ENCODE measurements around the gene PSMB9. TPM values are rescaled to one million over a fixed set of nuclear protein-coding genes. Genes with fewer than 3 reads are reported as not detected.

Gene PSMB9
- total RNA-seq, 2 experiments from 2014 or later, result 315 to 316 TPM

- H3K27me3 Mint-ChIP-seq, result no peaks in the 10 kb centered on the region
- peak overlapping the region; percentile 8 for H3K4me3 Mint-ChIP-seq
- no peak for DNase-seq
- peaks cover 73% of the 10 kb centered on the region for H3K4me1 Mint-ChIP-seq
- no peaks in the 10 kb centered on the region for H3K9me3 Mint-ChIP-seq
- peak overlapping the region; percentile 21 for H3K27ac Mint-ChIP-seq
- peaks cover 77% of the 10 kb centered on the region for H3K36me3 Mint-ChIP-seq
These were observed 21.5 kb upstream of the PSMB9 start for GRCh38 chr6:32832535-32832934.

DNA sequence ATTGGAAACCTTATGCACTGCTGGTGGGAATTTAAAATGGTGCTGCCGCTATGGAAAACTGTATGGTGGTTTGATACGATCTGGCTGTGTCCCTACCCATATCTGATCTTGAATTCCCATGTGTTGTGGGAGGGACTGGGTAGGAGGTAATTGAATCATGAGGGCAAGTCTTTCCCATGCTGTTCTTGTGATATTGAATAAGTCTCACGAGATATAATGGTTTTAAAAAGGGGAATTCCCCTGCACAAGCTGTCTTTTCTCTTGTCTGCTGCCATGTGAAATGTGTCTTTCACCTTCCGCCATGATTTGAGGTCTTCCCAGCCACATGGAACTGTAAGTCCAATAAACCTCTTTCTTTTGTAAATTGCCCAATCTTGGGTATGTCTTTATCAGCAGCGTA, 20.3 kb upstream of the PSMB9 start:
- Mint-ChIP-seq H3K27me3 (no peaks in the 10 kb centered on the region), H3K4me1 (peaks cover 65% of the 10 kb centered on the region), H3K9me3 (no peaks in the 10 kb centered on the region), H3K4me3 (peak overlapping the region; percentile 83), H3K27ac (peak overlapping the region; percentile 47), H3K36me3 (peaks cover 77% of the 10 kb centered on the region)
- DNase-seq, result no peak

DNA sequence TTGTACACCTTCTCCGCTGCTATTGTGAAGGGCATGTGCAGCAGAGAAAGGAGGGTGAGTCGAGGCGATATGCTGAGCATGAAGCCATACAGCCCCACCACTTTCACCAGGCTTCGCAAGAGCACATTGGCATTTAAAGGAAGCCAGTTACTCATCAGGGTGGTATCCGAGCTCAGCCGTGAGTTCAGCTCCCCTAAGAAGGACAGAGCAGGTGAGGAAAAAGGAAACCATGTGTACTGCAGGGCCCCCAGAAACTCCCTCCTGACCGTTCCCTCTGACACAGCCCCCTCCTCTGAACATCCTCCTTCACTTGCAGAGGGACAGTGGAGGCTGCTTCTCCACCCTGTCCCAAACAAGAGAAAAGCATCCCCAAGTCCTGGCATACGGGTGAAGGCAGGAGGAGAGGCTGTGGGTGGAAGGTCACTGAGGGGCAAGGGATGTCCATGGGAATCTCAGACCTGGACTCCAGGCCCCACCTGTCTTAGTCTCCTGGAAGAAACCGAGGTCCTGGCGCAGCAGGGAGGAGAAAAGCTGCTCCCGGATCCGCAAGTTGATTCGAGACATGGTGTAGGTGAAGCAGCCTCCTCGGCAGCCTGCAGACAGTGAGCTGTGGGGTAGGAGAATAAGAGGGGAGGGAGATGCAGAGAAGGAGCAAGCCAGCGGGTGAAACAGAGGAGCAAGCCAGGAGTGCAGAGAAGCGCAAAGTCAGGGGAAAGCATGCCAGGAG, 18.7 kb upstream of the PSMB9 start:
- DNase-seq, result no peak
- H3K36me3 Mint-ChIP-seq, result peaks cover 82% of the 10 kb centered on the region
- no peaks in the 10 kb centered on the region for H3K9me3 Mint-ChIP-seq
- peak overlapping the region; percentile 39 for H3K27ac Mint-ChIP-seq
- H3K27me3 Mint-ChIP-seq, result no peaks in the 10 kb centered on the region
- H3K4me3 Mint-ChIP-seq, result peak overlapping the region; percentile 83
- H3K4me1 Mint-ChIP-seq, result peaks cover 70% of the 10 kb centered on the region

- no peak for DNase-seq
- peaks cover 85% of the 10 kb centered on the region for H3K36me3 Mint-ChIP-seq
- peaks cover 1% of the 10 kb centered on the region for H3K9me3 Mint-ChIP-seq
- H3K27me3 Mint-ChIP-seq, result no peaks in the 10 kb centered on the region
- H3K4me1 Mint-ChIP-seq, result peaks cover 74% of the 10 kb centered on the region
- peak overlapping the region; percentile 99 for H3K27ac Mint-ChIP-seq
- peak overlapping the region; percentile 83 for H3K4me3 Mint-ChIP-seq
These were observed 17.1 kb upstream of the PSMB9 start for GRCh38 chr6:32836873-32837272.

GRCh38 chr6:32837651-32838113, 16.3 kb upstream of the PSMB9 start:
- H3K27me3 Mint-ChIP-seq, result no peaks in the 10 kb centered on the region
- H3K9me3 Mint-ChIP-seq, result peaks cover 1% of the 10 kb centered on the region
- H3K4me1 Mint-ChIP-seq, result peaks cover 77% of the 10 kb centered on the region
- DNase-seq, result no peak
- peaks cover 88% of the 10 kb centered on the region for H3K36me3 Mint-ChIP-seq
- peak overlapping the region; percentile 99 for H3K27ac Mint-ChIP-seq
- H3K4me3 Mint-ChIP-seq, result peak overlapping the region; percentile 83

- Mint-ChIP-seq H3K27me3 (no peaks in the 10 kb centered on the region), H3K36me3 (peaks cover 88% of the 10 kb centered on the region), H3K4me3 (peak within 1 kb of the TSS; percentile 83), H3K27ac (peak within 1 kb of the TSS; percentile 99), H3K9me3 (peaks cover 1% of the 10 kb centered on the region), H3K4me1 (peaks cover 75% of the 10 kb centered on the region)
- peak; percentile 98 for DNase-seq
These were observed 15.7 kb upstream of the PSMB9 start, which contains the start of gene TAP2 for GRCh38 chr6:32838114-32838958. TAP2 (minus strand) TSS chr6:32838739; CDS start chr6:32838233, 506 bp downstream.

- DNase-seq, result no peak
- H3K36me3 Mint-ChIP-seq, result peaks cover 88% of the 10 kb centered on the region
- peaks cover 3% of the 10 kb centered on the region for H3K27me3 Mint-ChIP-seq
- H3K9me3 Mint-ChIP-seq, result peaks cover 1% of the 10 kb centered on the region
- H3K4me3 Mint-ChIP-seq, result peak overlapping the region; percentile 83
- peaks cover 66% of the 10 kb centered on the region for H3K4me1 Mint-ChIP-seq
- H3K27ac Mint-ChIP-seq, result peak overlapping the region; percentile 99
These were observed 14.6 kb upstream of the PSMB9 start for GRCh38 chr6:32839356-32839755.

- H3K27me3 Mint-ChIP-seq, result peaks cover 3% of the 10 kb centered on the region
- peaks cover 87% of the 10 kb centered on the region for H3K36me3 Mint-ChIP-seq
- H3K4me3 Mint-ChIP-seq, result peak overlapping the region; percentile 94
- peak; percentile 61 for DNase-seq
- H3K4me1 Mint-ChIP-seq, result peaks cover 63% of the 10 kb centered on the region
- H3K9me3 Mint-ChIP-seq, result peaks cover 1% of the 10 kb centered on the region
- peak overlapping the region; percentile 99 for H3K27ac Mint-ChIP-seq
These were observed 13.3 kb upstream of the PSMB9 start for GRCh38 chr6:32840604-32841246.

- Mint-ChIP-seq H3K4me1 (peaks cover 60% of the 10 kb centered on the region), H3K4me3 (peak overlapping the region; percentile 94), H3K27ac (peak overlapping the region; percentile 99), H3K27me3 (peaks cover 3% of the 10 kb centered on the region), H3K9me3 (peaks cover 1% of the 10 kb centered on the region), H3K36me3 (peaks cover 85% of the 10 kb centered on the region)
- DNase-seq, result no peak
These were observed 11.9 kb upstream of the PSMB9 start for GRCh38 chr6:32842021-32842650.

DNA sequence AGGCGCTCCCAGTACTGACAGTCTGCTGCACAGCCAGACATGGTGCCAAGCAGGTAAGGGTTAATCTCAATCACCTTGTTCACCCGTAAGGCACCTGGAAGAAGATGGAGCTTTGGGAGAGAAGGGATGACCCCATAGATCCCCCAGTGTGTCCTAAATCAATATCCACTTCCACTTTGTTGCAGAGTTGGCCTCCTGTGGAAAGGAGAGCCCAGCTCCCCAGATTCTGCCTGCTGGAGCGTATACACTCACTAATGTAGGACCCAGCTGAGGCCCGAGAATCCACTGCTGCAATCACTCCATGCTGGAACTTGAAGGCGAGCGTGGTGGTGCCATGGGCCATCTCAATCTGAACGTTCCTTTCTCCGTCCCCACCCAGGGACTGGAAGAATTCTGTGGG, 11.3 kb upstream of the PSMB9 start:
- no peak for DNase-seq
- H3K27me3 Mint-ChIP-seq, result peaks cover 3% of the 10 kb centered on the region
- peak overlapping the region; percentile 99 for H3K27ac Mint-ChIP-seq
- peak overlapping the region; percentile 94 for H3K4me3 Mint-ChIP-seq
- H3K36me3 Mint-ChIP-seq, result peaks cover 85% of the 10 kb centered on the region
- peaks cover 1% of the 10 kb centered on the region for H3K9me3 Mint-ChIP-seq
- peaks cover 66% of the 10 kb centered on the region for H3K4me1 Mint-ChIP-seq

DNA sequence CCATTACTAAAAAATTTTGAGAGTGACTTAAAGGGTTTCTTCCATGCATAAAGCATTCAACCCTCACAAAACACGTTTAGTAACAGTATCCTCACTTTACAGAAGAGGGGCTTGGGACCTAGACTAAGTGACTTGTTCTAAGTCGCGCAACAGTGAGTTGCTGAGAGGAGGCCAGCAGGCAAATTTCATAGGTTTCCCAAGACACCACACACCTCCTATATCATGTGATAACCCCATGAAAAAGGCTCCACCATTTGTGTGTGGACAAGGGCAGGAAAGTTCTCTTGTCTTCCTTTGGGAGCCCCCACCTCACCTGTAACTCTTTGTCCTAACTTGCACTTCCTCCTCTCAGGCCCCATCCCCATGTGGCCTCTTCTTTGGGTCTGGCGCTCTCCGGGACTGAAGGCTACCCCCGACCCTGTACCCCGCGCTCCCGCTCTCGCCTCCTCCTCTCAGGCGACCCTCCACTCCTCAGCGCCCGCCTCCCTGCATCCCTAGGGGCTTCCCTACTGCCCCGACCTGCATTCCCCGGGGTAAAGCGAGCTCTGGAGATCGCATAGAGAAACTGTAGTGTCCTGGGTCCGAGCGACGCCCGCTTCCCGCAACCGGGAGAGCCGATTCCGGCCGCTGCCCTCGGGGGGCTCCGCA, 10.5 kb upstream of the PSMB9 start:
- no peak for DNase-seq
- peaks cover 1% of the 10 kb centered on the region for H3K9me3 Mint-ChIP-seq
- H3K4me1 Mint-ChIP-seq, result peaks cover 72% of the 10 kb centered on the region
- H3K36me3 Mint-ChIP-seq, result peaks cover 92% of the 10 kb centered on the region
- H3K4me3 Mint-ChIP-seq, result peak overlapping the region; percentile 94
- H3K27ac Mint-ChIP-seq, result peak overlapping the region; percentile 99
- H3K27me3 Mint-ChIP-seq, result peaks cover 3% of the 10 kb centered on the region

DNA sequence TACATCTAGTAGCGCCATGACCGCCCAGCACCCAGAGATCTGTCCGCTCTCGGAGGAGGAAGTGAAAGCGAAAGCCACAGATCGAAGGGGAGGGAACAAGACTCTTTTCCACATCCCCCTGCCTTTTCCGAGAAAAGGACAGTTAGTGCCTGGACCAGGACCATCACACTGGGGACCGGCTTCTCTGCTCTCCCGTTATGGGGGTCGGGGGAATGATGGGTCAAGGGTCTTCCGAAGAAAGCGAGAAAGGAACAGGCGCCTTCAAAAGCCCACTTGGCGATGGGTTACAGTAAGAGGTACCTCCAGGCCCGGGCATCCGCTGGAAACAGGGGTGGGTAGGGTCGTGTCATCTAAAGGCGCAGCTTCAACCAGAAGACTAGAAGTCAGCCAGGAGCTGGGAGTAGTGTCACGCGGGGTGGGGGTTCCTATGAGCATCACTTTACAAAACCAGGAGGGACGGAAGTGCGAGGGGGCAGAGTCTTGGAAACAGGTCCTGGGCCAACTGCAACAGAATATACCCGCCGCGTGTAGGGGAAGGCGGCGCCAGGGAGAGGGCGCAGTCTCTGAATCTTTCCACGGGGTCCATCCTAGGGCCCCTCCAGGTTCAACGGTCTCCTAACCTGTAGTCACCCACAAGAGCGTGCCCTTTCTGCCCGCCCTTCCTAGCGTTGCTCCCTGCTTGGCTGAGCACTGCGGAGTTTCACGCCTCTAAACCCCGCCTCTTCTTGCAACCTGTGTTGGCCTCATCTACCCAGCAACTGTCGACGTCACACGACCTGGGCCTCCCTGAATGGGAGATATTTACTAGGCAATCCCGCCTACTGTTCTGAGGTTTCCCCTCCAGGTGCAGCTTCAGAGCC, 9.8 kb upstream of the PSMB9 start, which contains the start of gene PSMB8:
Gene PSMB8, minus strand, starts transcription at position 69 of the 860 bp plus-strand sequence. Its CDS starts 51 bp downstream, at position 18.
- H3K4me3 Mint-ChIP-seq, result peak within 1 kb of the TSS; percentile 94
- DNase-seq, result peak; percentile 96
- H3K4me1 Mint-ChIP-seq, result peaks cover 76% of the 10 kb centered on the region
- H3K36me3 Mint-ChIP-seq, result peaks cover 96% of the 10 kb centered on the region
- peak within 1 kb of the TSS; percentile 99 for H3K27ac Mint-ChIP-seq
- peaks cover 1% of the 10 kb centered on the region for H3K9me3 Mint-ChIP-seq
- peaks cover 3% of the 10 kb centered on the region for H3K27me3 Mint-ChIP-seq

DNA sequence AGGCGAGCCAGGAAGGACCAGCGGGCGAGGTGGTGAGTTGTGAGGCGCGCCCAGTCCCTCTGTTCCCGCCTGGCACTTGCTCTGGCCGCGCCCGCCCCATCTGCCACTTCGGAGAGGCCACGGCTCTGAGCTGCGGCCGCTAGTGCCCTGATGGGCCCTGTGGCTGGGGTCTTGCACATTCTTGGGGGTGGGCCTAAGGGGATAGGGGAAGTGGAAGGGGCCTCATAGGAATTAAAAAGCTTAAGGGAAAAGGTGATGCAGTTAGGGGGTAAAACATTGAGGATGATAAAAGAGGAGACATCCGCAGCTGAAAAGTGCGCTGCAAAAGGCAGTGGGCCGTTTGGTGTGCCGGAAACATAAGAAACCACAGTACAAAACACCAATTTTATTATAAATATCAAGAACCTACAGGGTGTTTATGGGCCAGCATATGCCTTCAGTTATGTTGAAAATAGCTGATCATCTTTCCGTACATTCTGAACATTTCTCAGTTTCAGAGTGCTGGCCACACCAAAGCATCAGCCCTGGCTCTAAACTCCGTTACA, 9.1 kb upstream of the PSMB9 start:
- Mint-ChIP-seq H3K9me3 (peaks cover 1% of the 10 kb centered on the region), H3K36me3 (peaks cover 95% of the 10 kb centered on the region), H3K27me3 (peaks cover 3% of the 10 kb centered on the region), H3K4me1 (peaks cover 74% of the 10 kb centered on the region), H3K4me3 (peak overlapping the region; percentile 94), H3K27ac (peak overlapping the region; percentile 99)
- DNase-seq, result no peak
